Measurements from ENCODE around the gene FCHSD2.

- TF ChIP-seq CTCF (IDR thresholded peaks at IDR 0.05) (no peak), POLR2A (IDR thresholded peaks at IDR 0.05) (no peak)
Measured at GRCh38 chr11:72805216-72805615, 336.9 kb downstream of the FCHSD2 start.
